Esophagus squamous epithelium (tissue), 5 donors: ENCODE measurements around the gene AKT2. TPM values are rescaled to one million over a fixed set of nuclear protein-coding genes. Genes with fewer than 3 reads are reported as not detected.

Experiments
- DNase-seq: peaks from one replicate; lab custom pipeline; 2025; lab: John Stamatoyannopoulos, UW
- H3K27ac ChIP-seq, 4 donors: fragments of 200-600 bp; sonication (generic); one replicate each; pipeline ENCODE4 v1.5.1; 2016 to 2019; ENCODE audit warnings: mild to moderate bottlenecking in 1 of 4
- H3K27me3 ChIP-seq, 4 donors: fragments of 200-600 bp; sonication (generic); 1 replicate in 3 of 4; 2 replicates in 1 of 4; pipeline versions ENCODE4 v1.5.1 to v1.6.0; 2017 to 2021; ENCODE audit warnings: antibody characterized with exemption in 1 of 4
- H3K36me3 ChIP-seq, 3 donors: fragments of 200-600 bp; sonication (generic); one replicate each; pipeline ENCODE4 v1.5.1; 2016 to 2019
- H3K4me1 ChIP-seq, 3 donors: fragments of 200-600 bp; sonication (generic); one replicate each; pipeline ENCODE4 v1.5.1; 2017 to 2019
- H3K4me3 ChIP-seq, 4 donors: fragments of 200-600 bp; sonication (generic); 1 replicate in 3 of 4; 2 replicates in 1 of 4; pipeline ENCODE4 v1.5.1; 2016 to 2019; ENCODE audit warnings: mild to moderate bottlenecking in 2 of 4, moderate library complexity in 1 of 4
- H3K9me3 ChIP-seq, 3 donors: fragments of 200-600 bp; sonication (generic); one replicate each; pipeline ENCODE4 v1.5.1; 2016 to 2019
- POLR2A ChIP-seq, 4 donors: fragments of 450-650 bp; IDR thresholded peaks; one replicate each; pipeline ENCODE4 v1.6.1; 2017; ENCODE audit warnings: antibody characterized with exemption in 4 of 4, mild to moderate bottlenecking in 4 of 4, moderate library complexity in 3 of 4
- WGBS, 2 donors: methylation state at CpG; one replicate each; pipeline ENCODE4 v1.1.5; 2018; 5-methylcytosine and 5-hydroxymethylcytosine counted together
- intact Hi-C: fragments of 100-400 bp; cut with DNase I; formaldehyde crosslinking; loops from one replicate; pipeline ENCODE4 v1.15.0; 2022
- total RNA-seq, 4 donors: library from RNA; depleted of rRNA; stranded (reverse); fragments of >200 nt; gene quantifications; one replicate each; pipeline ENCODE4 v1.1.0, GENCODE V29; 2016
- TF ChIP-seq, protein P1 (sequence below), 6 experiments: fragments of 450-650 bp in 4 of 6; fragments of 200-600 bp in 2 of 6; sonication (generic) in 2 of 6; IDR thresholded peaks; one replicate each; pipeline ENCODE4 v1.5.1; 2016 to 2019; ENCODE audit warnings: antibody characterized with exemption in 6 of 6, mild to moderate bottlenecking in 4 of 6, moderate library complexity in 4 of 6
- donor health status: DM: yes; HTN: yes; CAD: no.

Gene AKT2
- total RNA-seq, 4 donors from 2014 or later, result 59.0 to 84.7 (median 69.0) TPM

DNA sequence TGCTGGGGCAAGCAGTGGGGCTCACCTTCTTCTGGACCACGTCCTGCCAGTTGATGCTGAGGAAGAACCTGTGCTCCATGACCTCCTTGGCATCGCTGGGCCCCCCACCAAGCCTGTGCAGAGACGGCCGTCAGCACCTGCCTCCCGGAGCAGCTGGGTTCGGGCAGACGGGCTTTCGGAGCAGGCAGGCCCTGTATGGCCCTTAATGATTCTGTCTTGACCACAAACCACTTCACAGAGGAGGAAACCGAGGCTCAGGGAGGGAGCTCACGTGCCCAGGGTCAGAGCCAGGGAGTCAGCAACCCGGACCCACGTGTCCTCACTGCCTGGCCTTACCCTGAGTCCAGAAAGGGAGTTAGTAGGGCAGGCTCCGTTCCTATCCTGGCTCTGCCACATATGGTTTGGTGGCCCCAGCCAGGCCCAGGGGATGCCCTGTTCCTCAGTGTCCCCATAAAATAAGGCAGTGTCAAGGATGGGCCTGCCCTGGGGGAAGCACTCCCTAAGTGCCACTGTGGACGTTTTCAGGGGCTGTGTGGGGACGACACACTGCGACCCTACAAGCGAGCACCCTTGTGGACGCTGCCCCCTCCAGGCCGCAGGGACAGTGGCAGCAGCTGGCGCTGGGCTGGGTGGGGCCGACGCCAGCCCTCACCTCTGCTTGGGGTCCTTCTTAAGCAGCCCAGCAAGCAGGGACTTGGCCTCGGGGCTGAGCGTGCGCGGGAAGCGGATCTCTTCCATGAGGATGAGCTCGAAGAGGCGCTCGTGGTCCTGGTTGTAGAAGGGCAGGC lies 49.7 kb downstream of the AKT2 start:
- no peaks in the 10 kb centered on the region for H3K27me3 ChIP-seq
- H3K4me1 ChIP-seq, result peaks cover 0 to 15% (median 6%) of the 10 kb centered on the region in 3 donors
- no peak overlapping the region for H3K4me3 ChIP-seq
- DNase-seq, result no peak
- peaks cover 51 to 81% (median 52%) of the 10 kb centered on the region in 3 donors for H3K36me3 ChIP-seq
- no peaks in the 10 kb centered on the region for H3K9me3 ChIP-seq
- TF ChIP-seq, protein P1, sequence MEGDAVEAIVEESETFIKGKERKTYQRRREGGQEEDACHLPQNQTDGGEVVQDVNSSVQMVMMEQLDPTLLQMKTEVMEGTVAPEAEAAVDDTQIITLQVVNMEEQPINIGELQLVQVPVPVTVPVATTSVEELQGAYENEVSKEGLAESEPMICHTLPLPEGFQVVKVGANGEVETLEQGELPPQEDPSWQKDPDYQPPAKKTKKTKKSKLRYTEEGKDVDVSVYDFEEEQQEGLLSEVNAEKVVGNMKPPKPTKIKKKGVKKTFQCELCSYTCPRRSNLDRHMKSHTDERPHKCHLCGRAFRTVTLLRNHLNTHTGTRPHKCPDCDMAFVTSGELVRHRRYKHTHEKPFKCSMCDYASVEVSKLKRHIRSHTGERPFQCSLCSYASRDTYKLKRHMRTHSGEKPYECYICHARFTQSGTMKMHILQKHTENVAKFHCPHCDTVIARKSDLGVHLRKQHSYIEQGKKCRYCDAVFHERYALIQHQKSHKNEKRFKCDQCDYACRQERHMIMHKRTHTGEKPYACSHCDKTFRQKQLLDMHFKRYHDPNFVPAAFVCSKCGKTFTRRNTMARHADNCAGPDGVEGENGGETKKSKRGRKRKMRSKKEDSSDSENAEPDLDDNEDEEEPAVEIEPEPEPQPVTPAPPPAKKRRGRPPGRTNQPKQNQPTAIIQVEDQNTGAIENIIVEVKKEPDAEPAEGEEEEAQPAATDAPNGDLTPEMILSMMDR (IDR thresholded peaks at IDR 0.05), result no peak
- TF ChIP-seq POLR2A (IDR thresholded peaks at IDR 0.05), result no peak
- WGBS, 2 donors, result 82 to 92% methylated on average over 5 to 9 of the region's 30 CpGs
- H3K27ac ChIP-seq, result no peak overlapping the region
- intact Hi-C loops, result no loop called here

DNA sequence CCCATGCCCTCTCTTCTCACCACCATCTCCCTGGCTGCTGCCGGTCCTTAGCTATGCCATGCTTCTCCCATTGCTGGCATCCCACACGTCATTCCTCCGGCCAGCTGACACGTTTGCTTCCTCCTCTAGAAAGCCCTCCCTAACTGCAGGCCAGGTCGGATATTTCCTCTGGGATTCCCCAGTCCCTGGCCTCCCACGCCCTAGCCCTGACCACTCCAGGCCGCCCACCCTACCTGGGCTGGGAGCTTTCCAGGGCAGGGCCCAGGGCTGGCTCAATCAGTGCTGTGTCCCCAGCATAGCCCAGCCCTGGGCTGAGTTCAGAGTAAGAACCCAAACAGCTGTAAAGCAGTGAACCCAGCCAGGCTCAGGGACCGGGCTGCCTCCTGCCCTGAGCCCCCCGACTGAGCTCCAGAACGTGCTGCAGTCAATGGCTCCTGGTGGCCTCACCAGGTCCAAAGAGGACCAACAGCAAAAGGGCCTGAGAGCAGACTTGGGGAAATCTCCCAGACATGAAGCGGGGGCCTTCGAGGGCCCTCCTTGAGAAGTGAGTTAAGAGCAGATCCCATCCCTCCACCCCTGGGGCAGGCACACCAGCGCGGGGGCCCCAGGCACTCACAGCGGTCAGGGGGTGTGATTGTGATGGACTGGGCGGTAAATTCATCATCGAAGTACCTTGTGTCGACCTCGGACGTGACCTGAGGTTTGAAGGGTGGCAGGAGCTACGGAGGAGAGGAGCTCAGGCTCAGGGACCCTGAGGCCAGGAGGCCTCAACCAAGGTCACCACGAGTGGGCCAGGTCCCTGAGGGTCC lies 50.5 kb downstream of the AKT2 start:
- intact Hi-C loops, result no loop called here
- Histone ChIP-seq H3K4me1 (peaks cover 0 to 15% (median 6%) of the 10 kb centered on the region in 3 donors), H3K36me3 (peaks cover 45 to 73% (median 51%) of the 10 kb centered on the region in 3 donors), H3K27me3 (no peaks in the 10 kb centered on the region), H3K4me3 (no peak overlapping the region), H3K9me3 (no peaks in the 10 kb centered on the region), H3K27ac (no peak overlapping the region)
- WGBS, 2 donors, result 59 to 83% methylated on average over 5 to 13 of the region's 22 CpGs
- DNase-seq, result no peak
- TF ChIP-seq POLR2A (IDR thresholded peaks at IDR 0.05), result no peak
- TF ChIP-seq, protein P1 (IDR thresholded peaks at IDR 0.05), result no peak

DNA sequence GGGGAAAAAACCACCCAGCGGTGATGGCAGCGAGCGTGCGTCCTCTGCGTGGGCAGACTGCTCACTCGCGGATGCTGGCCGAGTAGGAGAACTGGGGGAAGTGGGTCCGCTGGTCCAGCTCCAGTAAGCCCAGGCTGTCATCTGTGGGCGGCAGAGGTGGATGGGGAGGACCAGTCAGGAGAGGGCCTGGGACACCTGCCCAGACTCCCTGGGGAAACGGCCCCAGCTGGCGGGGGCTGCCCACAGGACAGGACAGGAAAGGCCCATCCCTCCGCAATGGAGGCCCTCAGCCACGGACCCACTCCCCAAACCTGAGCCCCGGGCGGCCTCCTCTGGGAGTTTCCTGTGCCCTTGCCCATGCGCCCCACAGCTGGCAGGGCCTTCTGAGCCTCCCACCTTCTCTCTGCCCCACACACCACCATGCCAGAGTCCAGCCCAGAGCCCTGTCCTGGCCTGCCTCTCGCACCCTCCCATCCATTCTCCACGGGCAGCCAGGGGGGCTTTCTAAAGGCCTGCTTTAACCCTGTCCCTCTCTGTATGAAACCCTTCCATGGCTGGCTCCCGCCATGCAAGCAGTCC lies 51.2 kb downstream of the AKT2 start:
- H3K27ac ChIP-seq, result no peak overlapping the region
- intact Hi-C loops, result no loop called here
- TF ChIP-seq, protein P1 (IDR thresholded peaks at IDR 0.05), result no peak
- peaks cover 44 to 65% (median 46%) of the 10 kb centered on the region in 3 donors for H3K36me3 ChIP-seq
- H3K27me3 ChIP-seq, result no peaks in the 10 kb centered on the region
- H3K9me3 ChIP-seq, result no peaks in the 10 kb centered on the region
- H3K4me3 ChIP-seq, result no peak overlapping the region
- WGBS, 2 donors, result 88 to 91% methylated on average over 15 to 18 of the region's 20 CpGs
- DNase-seq, result no peak
- peaks cover 0 to 15% (median 6%) of the 10 kb centered on the region in 3 donors for H3K4me1 ChIP-seq

DNA sequence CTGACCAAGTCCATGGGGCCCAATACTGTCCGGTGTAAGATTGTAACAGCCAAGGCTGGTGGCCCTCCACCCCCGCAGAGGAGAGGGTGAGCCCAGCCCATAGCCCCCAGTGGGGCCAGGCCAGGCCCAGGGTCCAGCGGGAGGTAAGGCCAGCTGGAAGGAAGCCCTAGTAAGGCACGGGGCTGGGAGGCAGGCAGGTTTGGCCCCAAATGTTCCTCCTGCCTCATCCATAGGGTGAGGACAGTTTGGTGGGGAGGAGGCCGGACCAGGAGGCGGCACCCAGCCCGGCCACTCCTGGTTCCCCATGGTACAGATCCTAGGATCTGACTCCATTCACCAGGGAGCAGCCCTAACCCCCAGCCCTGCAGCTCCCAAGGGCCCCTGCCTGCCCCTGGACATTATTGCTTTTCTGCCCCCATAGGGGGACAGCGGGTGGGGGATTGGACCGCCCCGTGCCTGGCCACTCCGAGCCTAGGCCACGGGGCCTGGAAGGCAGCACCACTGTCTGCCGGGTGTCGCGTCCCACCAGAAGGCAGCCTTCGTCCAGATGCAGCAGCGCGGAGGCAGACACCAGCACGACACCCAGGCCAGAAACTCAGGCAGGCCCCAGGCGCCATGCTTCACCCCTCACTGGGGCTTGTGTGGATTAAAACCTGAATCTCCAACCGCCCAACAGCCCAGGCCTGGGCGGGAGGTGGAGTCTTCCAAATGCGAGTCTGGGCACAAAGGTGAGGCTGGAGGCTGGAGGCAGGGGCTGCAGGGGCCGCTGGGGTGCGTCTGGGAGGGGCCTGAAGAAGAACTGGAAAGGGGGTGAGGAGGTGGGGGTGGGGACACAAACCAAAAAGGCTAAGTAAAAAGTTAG lies 52.0 kb downstream of the AKT2 start:
- no peaks in the 10 kb centered on the region for H3K27me3 ChIP-seq
- no peak for DNase-seq
- peaks cover 0 to 15% (median 6%) of the 10 kb centered on the region in 3 donors for H3K4me1 ChIP-seq
- intact Hi-C loops, result no loop called here
- H3K36me3 ChIP-seq, result peaks cover 37 to 58% (median 38%) of the 10 kb centered on the region in 3 donors
- 87 to 92% methylated on average over 3 to 6 of the region's 25 CpGs for WGBS, 2 donors
- no peaks in the 10 kb centered on the region for H3K9me3 ChIP-seq
- TF ChIP-seq POLR2A (IDR thresholded peaks at IDR 0.05), result no peak
- TF ChIP-seq, protein P1 (IDR thresholded peaks at IDR 0.05), result no peak
- no peak overlapping the region for H3K4me3 ChIP-seq
- no peak overlapping the region for H3K27ac ChIP-seq
